Measurements from ENCODE around the gene DCUN1D2. TPM values are rescaled to one million over a fixed set of nuclear protein-coding genes. Genes with fewer than 3 reads are reported as not detected.

The DCUN1D2 gene
- total RNA-seq, 3 donors from 2014 or later: 15.8 to 22.4 (median 16.4) TPM

DNA sequence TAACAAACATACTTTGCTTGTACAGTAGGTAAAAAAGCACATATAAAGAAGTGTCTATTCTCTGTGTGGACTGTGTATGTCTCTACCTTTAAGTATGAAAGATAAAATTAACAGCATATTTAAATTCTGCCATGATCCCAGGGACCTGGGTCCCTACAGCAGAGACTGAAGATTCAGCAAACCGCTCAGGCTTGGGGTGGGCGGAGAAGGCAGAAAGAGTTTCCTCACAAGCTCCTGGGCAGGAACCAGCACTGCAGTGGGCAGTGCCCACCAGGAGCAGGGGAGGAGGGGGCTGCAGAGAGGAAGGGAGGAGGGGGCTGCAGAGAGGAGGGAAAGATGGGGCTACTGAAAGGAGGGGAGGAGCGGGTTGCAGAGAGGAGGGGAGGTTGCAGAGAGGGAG, 81.9 kb downstream of the DCUN1D2 start:
- Histone ChIP-seq H3K4me1 (peaks cover 0 to 3% of the 10 kb centered on the region in 2 donors), H3K27ac (no peak overlapping the region), H3K4me3 (no peak overlapping the region), H3K27me3 (peaks cover 2 to 3% of the 10 kb centered on the region in 2 donors), H3K9me3 (no peaks in the 10 kb centered on the region), H3K36me3 (no peaks in the 10 kb centered on the region)
- DNase-seq (ENCODE audit: low spot score in 2 of 2): no peak
- TF ChIP-seq, protein P1, sequence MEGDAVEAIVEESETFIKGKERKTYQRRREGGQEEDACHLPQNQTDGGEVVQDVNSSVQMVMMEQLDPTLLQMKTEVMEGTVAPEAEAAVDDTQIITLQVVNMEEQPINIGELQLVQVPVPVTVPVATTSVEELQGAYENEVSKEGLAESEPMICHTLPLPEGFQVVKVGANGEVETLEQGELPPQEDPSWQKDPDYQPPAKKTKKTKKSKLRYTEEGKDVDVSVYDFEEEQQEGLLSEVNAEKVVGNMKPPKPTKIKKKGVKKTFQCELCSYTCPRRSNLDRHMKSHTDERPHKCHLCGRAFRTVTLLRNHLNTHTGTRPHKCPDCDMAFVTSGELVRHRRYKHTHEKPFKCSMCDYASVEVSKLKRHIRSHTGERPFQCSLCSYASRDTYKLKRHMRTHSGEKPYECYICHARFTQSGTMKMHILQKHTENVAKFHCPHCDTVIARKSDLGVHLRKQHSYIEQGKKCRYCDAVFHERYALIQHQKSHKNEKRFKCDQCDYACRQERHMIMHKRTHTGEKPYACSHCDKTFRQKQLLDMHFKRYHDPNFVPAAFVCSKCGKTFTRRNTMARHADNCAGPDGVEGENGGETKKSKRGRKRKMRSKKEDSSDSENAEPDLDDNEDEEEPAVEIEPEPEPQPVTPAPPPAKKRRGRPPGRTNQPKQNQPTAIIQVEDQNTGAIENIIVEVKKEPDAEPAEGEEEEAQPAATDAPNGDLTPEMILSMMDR (IDR thresholded peaks at IDR 0.05): no peak
- TF ChIP-seq POLR2A (IDR thresholded peaks at IDR 0.05): no peak
- no peak for TF ChIP-seq POLR2AphosphoS5 (IDR thresholded peaks at IDR 0.05)
- intact Hi-C loops (cut with DNase I; ENCODE audit: low total_unique reads): no loop called here

DNA sequence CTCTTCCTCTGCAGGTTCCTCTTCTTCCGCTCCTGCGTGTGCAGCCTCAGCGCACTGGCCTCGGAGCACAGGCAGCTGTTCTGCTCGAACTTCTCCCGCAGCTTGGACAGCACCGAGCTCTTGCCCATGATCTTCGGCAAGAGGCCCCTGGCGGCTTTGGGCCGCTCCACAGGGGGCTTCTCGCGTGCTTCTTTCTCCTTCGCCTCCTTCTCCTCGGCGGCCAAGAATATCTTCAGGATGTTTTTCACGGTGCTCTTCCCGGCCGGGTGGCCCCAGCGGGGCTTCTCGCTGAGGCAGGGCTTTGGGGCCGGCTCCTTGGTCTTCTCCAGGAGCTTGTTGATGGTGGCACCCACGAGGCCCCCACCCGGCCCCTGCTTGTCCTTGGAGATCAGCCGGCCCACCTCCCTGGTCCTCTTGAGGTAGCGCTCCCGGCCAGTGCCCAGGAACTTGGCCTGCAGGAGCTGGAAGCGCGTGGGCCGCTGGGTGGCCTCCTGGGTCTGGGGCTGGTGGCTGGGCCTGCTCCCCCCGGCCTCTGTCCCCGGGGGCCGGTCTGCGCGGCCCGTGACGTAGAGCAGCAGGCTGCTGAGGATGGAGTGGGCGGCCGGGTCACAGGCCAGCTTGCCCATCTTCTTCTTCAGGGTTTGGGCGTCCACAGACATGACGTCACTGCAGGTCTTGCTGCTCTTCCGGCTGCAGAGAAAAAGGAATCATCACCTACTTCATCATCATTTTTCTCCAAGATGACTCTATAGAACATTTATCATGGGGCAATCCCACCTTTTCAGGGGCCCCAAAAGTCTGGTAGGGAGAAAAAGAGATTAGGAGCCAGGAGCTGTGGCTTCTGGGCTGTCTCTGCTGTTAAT, 82.7 kb downstream of the DCUN1D2 start:
- no peaks in the 10 kb centered on the region for H3K36me3 ChIP-seq
- peaks cover 3 to 7% of the 10 kb centered on the region in 2 donors for H3K27me3 ChIP-seq
- peaks cover 0 to 3% of the 10 kb centered on the region in 2 donors for H3K4me1 ChIP-seq
- H3K9me3 ChIP-seq: no peaks in the 10 kb centered on the region
- intact Hi-C loops (cut with DNase I; ENCODE audit: low total_unique reads): no loop called here
- H3K27ac ChIP-seq: no peak overlapping the region
- no peak overlapping the region for H3K4me3 ChIP-seq
- TF ChIP-seq, protein P1 (IDR thresholded peaks at IDR 0.05): no peak
- TF ChIP-seq POLR2A (IDR thresholded peaks at IDR 0.05) (no peak), POLR2AphosphoS5 (IDR thresholded peaks at IDR 0.05) (no peak)
- DNase-seq (ENCODE audit: low spot score in 2 of 2): no peak

DNA sequence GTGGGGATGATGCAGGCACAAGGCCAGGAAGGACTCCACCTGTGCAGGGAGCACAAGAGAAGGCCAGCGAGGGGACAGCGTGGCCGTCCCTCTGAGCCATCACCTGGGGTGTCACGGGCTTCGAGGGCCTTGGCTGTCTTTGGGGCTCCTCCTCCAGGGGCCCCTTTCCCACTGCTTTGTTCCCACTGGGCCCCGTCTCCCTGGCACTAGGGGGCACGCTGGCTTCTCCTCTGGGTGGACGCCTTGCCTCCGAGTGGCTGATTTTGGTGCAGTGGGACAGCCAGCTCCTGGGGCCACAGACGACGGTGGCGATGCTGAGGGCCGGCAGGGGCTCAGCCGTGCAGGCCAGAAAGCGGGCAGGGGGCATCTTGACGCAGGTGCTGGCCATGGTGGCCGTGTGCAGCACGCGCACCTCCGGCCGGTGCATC, 83.4 kb downstream of the DCUN1D2 start:
- Histone ChIP-seq H3K36me3 (no peaks in the 10 kb centered on the region), H3K27ac (no peak overlapping the region), H3K4me3 (no peak overlapping the region), H3K27me3 (peaks cover 3 to 11% of the 10 kb centered on the region in 2 donors), H3K4me1 (peaks cover 0 to 3% of the 10 kb centered on the region in 2 donors), H3K9me3 (no peaks in the 10 kb centered on the region)
- intact Hi-C loops (cut with DNase I; ENCODE audit: low total_unique reads): no loop called here
- no peak for DNase-seq (ENCODE audit: low spot score in 2 of 2)
- TF ChIP-seq, protein P1 (IDR thresholded peaks at IDR 0.05): no peak
- TF ChIP-seq POLR2A (IDR thresholded peaks at IDR 0.05) (no peak), POLR2AphosphoS5 (IDR thresholded peaks at IDR 0.05) (no peak)

DNA sequence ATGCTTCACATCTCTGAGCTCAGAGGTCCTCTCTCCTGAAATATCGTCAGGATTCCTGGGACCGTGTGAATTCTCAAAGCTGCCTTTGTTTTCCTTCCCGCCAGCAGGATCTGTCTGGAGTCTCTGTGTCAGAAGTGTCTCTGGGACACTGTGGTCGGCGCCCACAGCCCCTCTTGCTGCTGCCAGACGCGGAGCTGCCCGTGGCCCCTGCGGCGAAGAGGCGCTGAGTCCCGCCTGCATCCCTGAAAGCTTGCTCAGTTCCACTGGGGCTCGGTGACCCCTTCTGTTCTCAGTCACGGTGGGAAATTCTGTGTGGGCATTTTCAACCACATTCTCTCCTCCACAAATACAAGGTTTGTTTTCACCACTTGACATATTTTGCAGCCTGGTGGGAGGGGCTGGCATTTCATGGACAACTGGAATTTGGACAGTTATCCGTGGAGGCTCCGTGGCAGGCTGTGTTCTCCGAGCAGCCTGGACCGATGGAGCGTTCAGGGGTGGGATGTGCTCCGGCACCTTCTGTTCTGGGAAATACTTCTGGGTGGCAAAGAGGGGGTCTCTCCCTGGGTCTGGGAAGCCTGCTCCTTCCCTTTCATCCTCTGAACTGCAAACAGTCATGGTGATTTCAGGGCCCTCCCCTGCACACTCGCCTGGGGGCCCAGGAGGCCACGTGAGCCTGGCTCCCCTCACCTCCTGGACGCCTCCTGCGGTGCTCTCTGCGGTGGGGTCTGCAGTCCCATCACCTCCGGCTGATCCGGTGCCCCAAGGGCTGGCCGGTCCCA, 84.0 kb downstream of the DCUN1D2 start:
- Histone ChIP-seq H3K27me3 (peaks cover 3 to 17% of the 10 kb centered on the region in 2 donors), H3K36me3 (no peaks in the 10 kb centered on the region), H3K4me1 (no peaks in the 10 kb centered on the region), H3K27ac (no peak overlapping the region), H3K4me3 (no peak overlapping the region), H3K9me3 (no peaks in the 10 kb centered on the region)
- no peak for DNase-seq (ENCODE audit: low spot score in 2 of 2)
- intact Hi-C loops (cut with DNase I; ENCODE audit: low total_unique reads): no loop called here
- no peak for TF ChIP-seq POLR2AphosphoS5 (IDR thresholded peaks at IDR 0.05)
- no peak for TF ChIP-seq POLR2A (IDR thresholded peaks at IDR 0.05)
- TF ChIP-seq, protein P1 (IDR thresholded peaks at IDR 0.05): no peak

Other genes starting within 250 kb of the DCUN1D2 start
- gene LAMP1, start 193.5 kb downstream of the DCUN1D2 start, total RNA-seq: 100 to 1,000 TPM in 1 of 3 donors, 10 to 100 TPM in 2; 96.7 to 167 (median 99.1) TPM
- 10 to 100 TPM in 2 of 3 donors, 1 to 10 TPM in 1; 5.8 to 19.0 (median 14.0) TPM for gene GRTP1, start 126.6 kb downstream of the DCUN1D2 start, total RNA-seq
- gene ADPRHL1, start 37.2 kb downstream of the DCUN1D2 start, total RNA-seq: 1 to 10 TPM; 1.8 to 2.7 (median 2.0) TPM
- gene TFDP1, start 94.0 kb upstream of the DCUN1D2 start, total RNA-seq: 10 to 100 TPM; 31.8 to 34.0 (median 33.3) TPM
- gene ATP4B, start 167.5 kb upstream of the DCUN1D2 start, total RNA-seq: not detected
- not detected for gene GRK1, start 176.5 kb upstream of the DCUN1D2 start, total RNA-seq

Measured in breast epithelium (tissue), 4 donors.